Measurements from ENCODE around the gene IFNA13.
"Not testable (repeated sequence)": the region's sequence is repeated elsewhere in the genome, so short reads cannot be mapped to it uniquely, and the experiment has no call there.

Gene IFNA13

DNA sequence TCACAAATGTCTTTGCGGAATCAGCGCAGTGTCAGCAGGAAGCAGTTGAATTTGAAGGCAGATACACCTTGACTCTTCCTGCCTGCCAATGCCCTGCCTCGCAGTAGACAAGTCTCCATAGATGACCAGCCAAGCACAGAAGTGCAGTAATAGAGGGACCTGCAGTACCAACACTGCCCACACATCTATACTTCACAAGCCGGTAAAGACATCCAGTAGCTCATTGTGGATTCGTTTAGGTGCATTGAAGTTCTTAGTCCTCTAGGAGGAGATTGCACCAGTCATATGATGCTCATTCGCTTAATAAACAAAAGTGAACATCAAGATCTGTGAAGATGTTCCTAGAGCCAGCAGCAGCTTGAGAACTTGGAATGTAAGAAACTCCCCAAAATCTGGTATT lies 24.4 kb upstream of the IFNA13 start:
- TF ChIP-seq, protein P1, sequence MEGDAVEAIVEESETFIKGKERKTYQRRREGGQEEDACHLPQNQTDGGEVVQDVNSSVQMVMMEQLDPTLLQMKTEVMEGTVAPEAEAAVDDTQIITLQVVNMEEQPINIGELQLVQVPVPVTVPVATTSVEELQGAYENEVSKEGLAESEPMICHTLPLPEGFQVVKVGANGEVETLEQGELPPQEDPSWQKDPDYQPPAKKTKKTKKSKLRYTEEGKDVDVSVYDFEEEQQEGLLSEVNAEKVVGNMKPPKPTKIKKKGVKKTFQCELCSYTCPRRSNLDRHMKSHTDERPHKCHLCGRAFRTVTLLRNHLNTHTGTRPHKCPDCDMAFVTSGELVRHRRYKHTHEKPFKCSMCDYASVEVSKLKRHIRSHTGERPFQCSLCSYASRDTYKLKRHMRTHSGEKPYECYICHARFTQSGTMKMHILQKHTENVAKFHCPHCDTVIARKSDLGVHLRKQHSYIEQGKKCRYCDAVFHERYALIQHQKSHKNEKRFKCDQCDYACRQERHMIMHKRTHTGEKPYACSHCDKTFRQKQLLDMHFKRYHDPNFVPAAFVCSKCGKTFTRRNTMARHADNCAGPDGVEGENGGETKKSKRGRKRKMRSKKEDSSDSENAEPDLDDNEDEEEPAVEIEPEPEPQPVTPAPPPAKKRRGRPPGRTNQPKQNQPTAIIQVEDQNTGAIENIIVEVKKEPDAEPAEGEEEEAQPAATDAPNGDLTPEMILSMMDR (IDR thresholded peaks at IDR 0.05; ENCODE audit: low read depth, low read length, missing control alignments): peak; percentile 31
- peak; percentile 2 for DNase-seq (ENCODE audit: extremely low read depth, low read depth)
- no peak overlapping the region for H3K4me3 ChIP-seq (replicated peaks; ENCODE audit: low read depth, low read length)

DNA sequence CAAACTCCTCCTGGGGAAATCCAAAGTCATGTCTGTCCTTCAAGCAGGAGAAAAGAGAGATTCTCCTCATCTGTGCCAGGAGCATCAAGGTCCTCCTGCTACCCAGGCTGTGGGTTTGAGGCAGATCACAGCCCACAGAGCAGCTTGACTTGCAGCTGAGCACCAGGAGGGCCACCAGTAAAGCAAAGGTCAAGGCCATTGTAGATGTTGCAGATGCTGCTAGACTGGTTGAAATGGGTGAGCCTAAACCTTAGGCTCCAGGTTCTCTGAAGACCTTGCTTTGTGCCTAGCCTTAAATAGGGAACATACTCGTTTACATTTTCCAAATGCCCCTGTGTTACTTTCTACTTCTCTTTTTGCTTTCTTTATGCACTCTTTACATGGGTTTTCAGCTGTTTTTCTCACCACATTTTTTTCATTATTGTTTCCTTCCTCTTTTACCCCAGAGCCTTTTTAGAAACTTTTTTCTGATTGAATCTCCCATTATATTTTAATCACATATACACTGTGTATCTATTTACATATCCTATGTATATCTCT lies 17.3 kb upstream of the IFNA13 start, which contains the start of gene IFNA2:
IFNA2 (minus strand) TSS at position 268 of the 540 bp plus-strand sequence; CDS start at position 199, 69 bp downstream.
- H3K4me3 ChIP-seq (replicated peaks; ENCODE audit: low read depth, low read length): no peak within 1 kb of the TSS
- DNase-seq (ENCODE audit: extremely low read depth, low read depth): no peak
- TF ChIP-seq, protein P1 (IDR thresholded peaks at IDR 0.05; ENCODE audit: low read depth, low read length, missing control alignments): no peak

DNA sequence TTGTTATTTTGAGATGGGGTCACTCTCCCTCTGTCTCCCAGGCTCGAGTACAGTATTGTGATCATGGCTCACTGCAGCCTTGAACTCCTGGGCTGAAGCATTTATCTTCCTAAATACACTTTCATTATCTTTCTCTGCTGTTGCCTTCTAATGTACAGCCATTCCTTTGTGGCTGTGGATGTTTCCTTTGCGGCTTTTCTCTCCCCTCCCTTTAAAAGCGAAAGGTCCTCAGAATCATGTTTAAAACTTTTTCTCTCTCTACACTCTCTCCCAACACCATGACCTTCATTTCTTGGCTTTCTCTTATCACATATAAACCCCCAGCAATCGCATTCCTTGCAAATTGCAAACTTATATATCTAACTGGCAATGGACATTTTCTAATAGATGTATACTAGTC lies 15.8 kb upstream of the IFNA13 start:
- no peak for DNase-seq (ENCODE audit: extremely low read depth, low read depth)
- no peak overlapping the region for H3K4me3 ChIP-seq (replicated peaks; ENCODE audit: low read depth, low read length)
- TF ChIP-seq, protein P1 (IDR thresholded peaks at IDR 0.05; ENCODE audit: low read depth, low read length, missing control alignments): no peak

DNA sequence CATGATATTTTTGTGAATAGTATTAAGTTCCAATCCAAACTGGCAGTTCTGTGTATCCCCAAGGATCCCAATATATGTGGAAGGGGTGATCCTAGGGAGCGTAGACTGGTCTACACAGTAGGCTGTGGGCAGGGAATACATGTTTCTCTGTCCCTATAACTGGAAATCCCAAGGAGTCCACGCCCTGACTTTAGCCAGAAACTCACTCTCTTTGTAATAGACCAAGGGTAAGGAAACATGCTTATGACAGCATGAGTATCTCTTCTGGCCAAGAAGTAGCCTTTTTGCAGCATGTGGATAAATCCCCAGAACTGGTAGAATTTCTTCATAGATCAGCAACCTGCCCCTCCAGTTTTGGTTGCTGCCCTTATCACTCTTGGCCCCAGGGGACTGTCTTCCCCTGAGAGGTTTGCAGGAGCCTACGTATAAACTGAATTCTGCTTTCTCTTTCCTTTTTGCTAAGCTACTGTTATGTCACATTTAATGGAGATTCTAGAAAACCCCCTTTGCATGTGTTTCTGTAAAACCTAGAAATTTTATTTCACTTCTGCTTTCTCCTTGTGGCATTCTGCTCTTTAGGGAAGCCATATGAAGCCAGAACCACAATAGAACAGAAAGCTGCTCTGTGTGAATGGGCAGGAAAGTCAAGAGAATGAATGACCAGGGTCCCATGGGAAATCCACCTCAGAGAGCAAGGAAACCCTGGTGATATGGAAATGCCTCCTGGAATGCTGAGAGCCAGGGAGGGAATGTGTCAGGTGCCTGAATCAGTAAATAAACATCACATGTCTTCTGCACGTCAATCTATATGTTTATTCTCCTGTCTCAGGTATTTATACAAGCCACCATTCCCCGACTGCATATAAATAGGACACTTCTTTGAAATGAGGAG lies 13.8 kb upstream of the IFNA13 start:
- TF ChIP-seq, protein P1 (IDR thresholded peaks at IDR 0.05; ENCODE audit: low read depth, low read length, missing control alignments): no peak
- DNase-seq (ENCODE audit: extremely low read depth, low read depth): no peak
- no peak overlapping the region for H3K4me3 ChIP-seq (replicated peaks; ENCODE audit: low read depth, low read length)

DNA sequence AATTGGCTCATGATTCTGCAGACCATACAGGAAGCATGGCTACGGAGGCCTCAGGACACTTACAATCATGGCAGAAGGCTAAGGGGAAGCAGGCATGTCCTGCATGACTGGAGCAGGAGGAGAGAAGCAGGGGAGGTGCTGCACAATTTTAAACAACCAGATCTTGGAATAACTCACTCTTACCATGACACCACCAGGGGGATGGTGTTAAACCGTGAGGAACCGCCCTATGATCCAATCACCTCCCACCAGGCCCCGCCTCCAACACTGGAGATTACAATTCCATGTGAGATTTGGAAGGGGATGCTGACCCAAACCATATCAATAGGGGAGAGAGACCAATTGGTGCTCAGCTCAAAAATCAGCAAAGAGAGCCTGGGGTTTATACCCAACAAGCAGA lies 3.6 kb upstream of the IFNA13 start:
- not testable (repeated sequence) for H3K4me3 ChIP-seq (replicated peaks; ENCODE audit: low read depth, low read length); DNase-seq (ENCODE audit: extremely low read depth, low read depth)

DNA sequence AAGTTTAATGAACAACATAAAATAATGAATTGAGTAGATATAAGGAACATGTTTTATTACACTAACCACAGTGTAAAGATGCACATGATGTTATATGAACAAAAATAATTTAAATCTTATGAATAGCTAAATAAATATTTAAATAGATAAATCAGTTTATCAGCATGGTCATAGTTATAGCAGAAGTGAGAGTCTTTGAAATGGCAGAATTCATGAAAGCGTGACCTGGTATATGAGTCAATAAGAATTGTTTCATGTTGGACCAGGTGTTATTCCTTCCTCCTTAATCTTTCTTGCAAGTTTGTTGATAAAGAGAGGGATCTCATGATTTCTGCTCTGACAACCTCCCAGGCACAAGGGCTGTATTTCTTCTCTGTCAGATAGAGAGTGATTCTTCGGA lies 688 bp downstream of the IFNA13 start:
- not testable (repeated sequence) for H3K4me3 ChIP-seq (replicated peaks; ENCODE audit: low read depth, low read length)

DNA sequence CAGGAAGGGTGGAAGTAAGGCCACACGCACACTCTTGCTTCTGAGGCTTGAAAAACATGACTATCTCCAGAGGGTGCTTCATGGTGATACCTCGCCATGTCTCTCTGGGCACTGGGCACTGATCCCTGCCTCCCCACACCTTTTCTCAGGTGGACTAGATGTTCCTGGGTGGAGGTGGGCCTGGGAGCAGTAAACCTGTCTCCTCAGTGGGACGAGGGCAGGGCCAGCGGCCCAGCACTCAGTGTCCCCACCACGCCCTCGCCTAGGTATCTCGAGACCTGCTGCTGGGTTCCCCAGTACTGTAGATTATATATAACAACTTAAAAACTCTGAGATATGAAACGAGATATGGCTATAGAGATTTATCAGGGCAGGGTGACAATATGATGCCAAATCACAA lies 5.6 kb downstream of the IFNA13 start:
- no peak for DNase-seq (ENCODE audit: extremely low read depth, low read depth)
- TF ChIP-seq, protein P1 (IDR thresholded peaks at IDR 0.05; ENCODE audit: low read depth, low read length, missing control alignments): no peak
- H3K4me3 ChIP-seq (replicated peaks; ENCODE audit: low read depth, low read length): no peak overlapping the region

More for the DNA sequence above, 688 bp downstream of the IFNA13 start:
- not testable (repeated sequence) for DNase-seq (ENCODE audit: extremely low read depth, low read depth)

Data from HFF-Myc (cell line).